NCI-H2227 treated with DMSO at 0.1 percent for 48 hours (cell line): ENCODE results near the gene KBTBD7.
A peak's percentile ranks its signal among the peaks of the same experiment; 100 is the strongest.
"Not testable (repeated sequence)": the region's sequence is repeated elsewhere in the genome, so short reads cannot be mapped to it uniquely, and the experiment has no call there.

Experiments
- DNase-seq: peaks from one replicate; lab custom pipeline; 2025; lab: John Stamatoyannopoulos, UW

The KBTBD7 gene

DNA sequence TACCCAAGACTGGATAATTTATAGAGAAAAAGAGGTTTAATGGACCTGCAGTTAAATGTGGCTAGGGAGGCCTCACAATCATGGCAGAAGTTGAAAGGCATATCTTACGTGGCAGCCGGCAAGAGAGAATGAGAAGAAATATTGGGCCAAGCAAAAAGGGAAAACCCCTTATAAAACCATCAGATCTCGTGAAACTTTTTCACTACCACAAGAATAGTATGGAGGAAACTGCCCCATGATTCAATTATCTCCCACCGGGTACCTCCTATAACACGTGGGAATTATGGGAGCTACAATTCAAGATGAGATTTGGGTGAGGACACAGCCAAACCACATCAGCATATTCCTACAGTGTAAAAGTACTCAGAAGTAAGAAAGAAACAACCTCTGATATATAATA lies 4.7 kb upstream of the KBTBD7 start:
- DNase-seq = no peak

DNA sequence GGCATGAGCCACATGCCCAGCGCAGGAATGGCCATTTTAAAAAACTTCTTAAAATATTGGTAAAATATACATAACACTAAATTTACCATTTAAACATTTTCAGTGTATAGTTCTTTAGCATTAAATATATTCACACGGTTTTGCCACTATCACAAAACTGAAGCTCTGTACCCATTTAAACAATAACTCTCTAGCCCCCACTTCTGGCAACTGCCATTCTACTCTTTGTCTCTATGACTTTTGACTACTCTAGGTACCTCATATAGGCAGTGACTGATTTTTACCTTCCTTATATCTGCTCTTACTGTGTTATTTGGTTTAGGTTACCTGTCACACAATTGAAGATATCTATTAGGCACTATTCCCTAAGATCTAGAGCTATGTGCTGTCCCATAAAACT lies 2.3 kb upstream of the KBTBD7 start:
- no peak for DNase-seq

GRCh38 chr13:41196011-41196410 lies 1.6 kb upstream of the KBTBD7 start:
- DNase-seq = no peak

GRCh38 chr13:41193469-41193868 lies 900 bp downstream of the KBTBD7 start:
- no peak for DNase-seq

DNA sequence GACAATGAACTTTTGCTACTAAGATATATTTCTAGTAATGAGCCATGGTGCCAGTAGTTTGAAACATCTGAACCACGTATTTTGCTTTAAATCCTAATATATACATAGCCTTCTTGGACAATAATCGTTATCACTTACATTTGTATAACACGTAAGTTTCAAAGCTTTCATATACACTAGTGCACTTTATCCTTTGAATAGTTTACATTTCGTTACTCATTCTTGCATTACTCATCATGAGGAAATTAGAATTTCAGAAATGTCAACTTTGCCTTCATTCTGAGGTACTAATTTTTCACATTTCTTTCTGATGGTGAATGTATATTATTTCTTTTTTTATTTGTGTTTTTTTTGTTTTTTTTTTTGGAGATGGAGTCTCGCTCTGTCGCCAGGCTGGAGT lies 5.8 kb downstream of the KBTBD7 start:
- no peak for DNase-seq

GRCh38 chr13:41186481-41186880 lies 7.9 kb downstream of the KBTBD7 start:
- no peak for DNase-seq

DNA sequence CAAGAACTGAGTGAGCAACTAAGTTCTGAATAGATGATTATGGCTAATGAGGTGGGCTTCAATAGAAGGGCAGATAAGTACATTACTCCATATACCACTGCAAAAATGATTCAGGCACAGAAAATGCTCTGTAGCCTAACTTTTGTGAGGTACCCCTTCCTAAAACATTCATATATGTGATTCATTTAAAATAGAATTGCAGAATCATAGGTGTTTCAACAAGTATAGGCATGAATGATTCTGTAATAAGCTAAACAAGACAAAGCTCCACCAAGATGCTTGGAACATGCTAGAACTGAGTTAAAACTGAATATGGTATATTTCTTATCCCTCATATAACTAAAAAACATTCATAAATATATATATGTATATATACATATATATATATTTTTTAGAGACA lies 12.1 kb downstream of the KBTBD7 start:
- no peak for DNase-seq

DNA sequence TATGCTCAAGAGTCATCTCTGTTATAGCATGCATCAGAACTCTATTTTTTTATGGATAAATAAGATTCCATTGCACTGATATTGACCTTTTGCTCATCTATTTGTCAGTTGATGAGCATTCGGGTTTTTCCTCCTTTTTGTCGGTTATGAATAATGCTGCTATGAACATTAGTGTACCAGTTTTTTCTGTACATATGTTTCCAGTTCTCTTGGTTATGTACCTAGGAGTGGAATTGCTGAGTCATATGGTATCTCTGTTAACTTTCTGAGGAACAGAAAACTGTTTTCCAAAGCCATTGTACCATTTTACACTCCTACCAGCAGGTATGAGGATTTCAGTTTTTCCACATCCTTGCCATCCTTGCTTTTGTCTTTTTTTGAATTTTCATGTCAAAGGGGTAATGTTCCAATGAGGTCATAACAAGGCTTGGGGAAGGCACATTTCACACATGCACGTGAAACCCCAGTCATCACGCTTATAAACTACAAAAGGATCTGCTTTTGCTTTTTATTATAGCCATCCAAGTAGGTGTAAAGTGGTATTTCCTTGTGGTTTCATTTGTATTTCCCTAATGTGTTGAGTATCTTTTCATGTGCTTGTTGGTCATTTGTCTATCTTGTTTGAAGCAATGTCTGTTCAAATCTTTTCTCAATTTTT lies 14.6 kb downstream of the KBTBD7 start:
- DNase-seq = no peak

GRCh38 chr13:41178040-41178439 lies 16.3 kb downstream of the KBTBD7 start:
- DNase-seq = no peak

DNA sequence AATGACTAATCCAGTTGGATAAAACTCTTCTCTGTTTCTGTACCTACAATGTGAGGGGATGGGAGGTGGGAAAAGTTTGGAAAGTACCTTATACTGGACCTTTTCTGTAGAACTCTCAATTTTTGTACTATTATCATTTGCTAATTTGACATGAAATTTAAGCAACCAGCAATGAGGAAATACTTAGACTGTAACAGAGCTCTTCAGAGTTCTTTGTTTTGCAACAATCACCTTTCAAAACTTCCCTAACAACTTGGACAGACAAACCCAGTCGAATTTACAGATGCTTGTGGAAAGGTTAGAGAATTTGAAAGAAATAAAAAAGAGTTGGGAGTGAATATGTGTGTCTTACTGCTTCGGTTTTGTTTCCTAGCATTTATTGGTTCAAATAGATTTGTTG lies 16.8 kb downstream of the KBTBD7 start:
- DNase-seq = no peak

GRCh38 chr13:41175576-41175975 lies 18.8 kb downstream of the KBTBD7 start:
- DNase-seq = not testable (repeated sequence)

- no peak for DNase-seq
These were observed 32.2 kb downstream of the KBTBD7 start for GRCh38 chr13:41162151-41162550.

GRCh38 chr13:41159174-41159573 lies 35.2 kb downstream of the KBTBD7 start:
- DNase-seq = no peak

GRCh38 chr13:41157048-41157717 lies 37.2 kb downstream of the KBTBD7 start:
- no peak for DNase-seq

- DNase-seq = no peak
These were observed 37.7 kb downstream of the KBTBD7 start for GRCh38 chr13:41156620-41157019.

DNA sequence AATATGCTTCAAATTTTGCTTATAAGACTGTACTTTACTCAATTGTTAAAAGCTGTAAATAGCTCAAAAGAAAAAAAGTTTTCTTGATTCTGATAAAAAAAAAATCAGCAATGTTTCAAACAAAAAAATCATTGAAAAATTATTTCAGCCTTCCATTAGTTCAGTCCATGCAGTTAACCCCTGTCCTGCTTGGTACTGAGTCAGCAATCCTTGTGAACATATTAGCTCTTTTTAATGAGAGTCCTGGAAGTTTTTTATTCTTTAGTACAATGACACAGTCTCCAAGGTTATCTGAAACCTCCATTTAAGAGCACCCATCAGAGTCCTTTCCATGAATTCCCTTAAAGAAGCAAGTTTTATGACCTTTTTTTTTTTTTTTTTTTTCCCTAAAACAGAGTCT lies 40.3 kb downstream of the KBTBD7 start:
- DNase-seq = no peak

DNA sequence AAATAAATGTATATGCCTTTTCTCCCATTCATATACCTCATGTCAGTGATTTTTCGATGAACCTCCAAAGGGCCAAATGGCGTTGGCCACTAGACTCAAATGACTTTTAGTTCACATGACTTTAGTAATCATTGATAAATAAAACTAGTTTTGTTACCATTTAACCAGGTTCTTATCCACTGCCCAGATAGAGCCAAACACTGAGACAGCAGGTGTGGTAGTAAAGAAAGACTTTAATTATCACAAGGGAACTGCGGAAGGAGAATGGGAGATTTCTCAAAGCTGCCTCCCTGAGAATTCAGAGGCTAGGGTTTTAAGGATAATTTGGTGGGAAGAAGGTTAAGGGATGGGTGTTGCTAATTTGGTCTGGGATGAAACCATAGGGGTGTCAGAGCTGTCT lies 42.4 kb downstream of the KBTBD7 start:
- DNase-seq = no peak

DNA sequence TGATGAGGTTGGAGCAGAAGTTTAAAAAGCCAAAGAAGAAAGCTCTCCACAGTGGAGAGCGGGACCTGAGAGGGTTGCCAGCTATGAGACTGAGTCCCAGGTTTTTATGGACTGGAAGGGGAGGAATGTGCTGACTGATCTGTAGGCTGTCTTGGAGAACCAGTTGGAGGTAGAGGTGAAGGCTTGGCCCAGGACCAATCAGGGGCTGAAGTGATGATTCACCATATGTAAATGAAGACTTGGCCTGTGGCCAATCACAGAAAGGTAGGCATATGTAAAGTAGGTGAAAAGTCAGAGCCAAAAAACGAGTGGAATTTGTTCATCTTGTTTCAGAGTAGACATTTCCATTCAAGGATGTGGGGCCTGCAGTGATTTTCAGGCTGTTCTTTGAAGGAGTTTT lies 44.3 kb downstream of the KBTBD7 start:
- DNase-seq = no peak

- peak; percentile 1 for DNase-seq
These were observed 45.7 kb downstream of the KBTBD7 start for GRCh38 chr13:41148419-41149283.

- DNase-seq = no peak
These were observed 49.0 kb downstream of the KBTBD7 start for GRCh38 chr13:41145136-41145908.

DNA sequence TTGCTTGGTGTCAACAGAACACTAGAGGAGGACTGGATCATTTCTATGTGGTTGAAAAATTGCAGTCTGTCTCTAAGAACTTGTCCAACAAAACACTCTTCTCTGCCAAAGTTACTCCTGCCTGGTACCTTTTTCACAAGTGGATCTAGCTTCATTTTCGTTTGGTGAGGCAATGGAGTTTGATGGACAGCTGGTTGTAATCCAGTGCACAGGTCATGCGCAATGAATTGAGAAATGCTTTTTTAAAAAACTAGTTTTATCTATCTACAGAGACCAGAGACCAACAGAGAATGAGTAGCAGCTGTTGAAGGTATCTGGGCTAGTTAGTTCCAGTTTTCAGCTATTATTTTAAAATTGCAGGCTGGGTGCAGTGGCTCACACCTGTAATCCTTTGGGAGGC lies 49.8 kb downstream of the KBTBD7 start:
- DNase-seq = no peak
